H9 (cell line): ENCODE measurements around the gene ASIC1. TPM values are rescaled to one million over a fixed set of nuclear protein-coding genes. Genes with fewer than 3 reads are reported as not detected.

ENCODE experiments used
- DNase-seq: peaks from one replicate; pipeline ENCODE4 v3.0.0-alpha.2; 2017
- H2AFZ ChIP-seq: one replicate; pipeline ENCODE4 v1.6.1; 2013; ENCODE audit warnings: mild to moderate bottlenecking, low read length, control low read depth, moderate library complexity
- H2AK5ac ChIP-seq: 2 replicates; pipeline ENCODE4 v1.6.1; 2013; ENCODE audit warnings: low read length, control low read depth, mixed read lengths; ENCODE audit not compliant: insufficient read length
- H2BK120ac ChIP-seq: one replicate; pipeline ENCODE4 v1.6.1; 2013; ENCODE audit warnings: low read depth, mild to moderate bottlenecking, low read length, control low read depth, inconsistent platforms; ENCODE audit not compliant: poor library complexity, severe bottlenecking
- H2BK12ac ChIP-seq: 2 replicates; pipeline ENCODE4 v1.6.1; 2013; ENCODE audit warnings: low read length, control low read depth, mixed read lengths, low read depth; ENCODE audit not compliant: insufficient read length
- H2BK15ac ChIP-seq: 2 replicates; pipeline ENCODE4 v1.6.1; 2013; ENCODE audit warnings: low read depth, low read length, control low read depth
- H2BK20ac ChIP-seq: one replicate; pipeline ENCODE4 v1.6.1; 2013; ENCODE audit warnings: low read depth, mild to moderate bottlenecking, low read length, control low read depth, inconsistent platforms; ENCODE audit not compliant: poor library complexity, severe bottlenecking
- H2BK5ac ChIP-seq: 2 replicates; pipeline ENCODE4 v1.6.1; 2013; ENCODE audit warnings: low read length, control low read depth, mixed read lengths; ENCODE audit not compliant: insufficient read length
- H3K14ac ChIP-seq: 2 replicates; pipeline ENCODE4 v1.6.1; 2013; ENCODE audit warnings: low read length, control low read depth; ENCODE audit not compliant: insufficient read depth
- H3K18ac ChIP-seq: 2 replicates; pipeline ENCODE4 v1.6.1; 2013; ENCODE audit warnings: low read depth, mild to moderate bottlenecking, mixed read lengths, low read length, control low read depth; ENCODE audit not compliant: insufficient read length
- H3K23ac ChIP-seq: 2 replicates; pipeline ENCODE4 v1.6.1; 2013; ENCODE audit warnings: low read length, control low read depth, mixed read lengths, low read depth; ENCODE audit not compliant: insufficient read length
- H3K23me2 ChIP-seq: 2 replicates; pipeline ENCODE4 v1.6.1; 2013; ENCODE audit warnings: low read depth, mild to moderate bottlenecking, mixed read lengths, low read length, control low read depth; ENCODE audit not compliant: insufficient read length, poor library complexity, severe bottlenecking
- H3K27ac ChIP-seq: 2 replicates; pipeline ENCODE4 v1.5.1; 2013; ENCODE audit warnings: low read length, control low read depth, mixed read lengths, low read depth; ENCODE audit not compliant: insufficient read length
- H3K27me3 ChIP-seq: 2 replicates; pipeline ENCODE4 v1.6.1; 2013; ENCODE audit warnings: low read length, control low read depth, inconsistent platforms; ENCODE audit not compliant: insufficient read depth
- H3K4ac ChIP-seq: 2 replicates; pipeline ENCODE4 v1.6.1; 2013; ENCODE audit warnings: low read depth, mild to moderate bottlenecking, control low read depth, inconsistent platforms, low read length, moderate library complexity
- H3K4me1 ChIP-seq: 2 replicates; pipeline ENCODE4 v1.6.1; 2013; ENCODE audit warnings: low read length, control low read depth, inconsistent platforms; ENCODE audit not compliant: insufficient read depth
- H3K4me2 ChIP-seq: 2 replicates; pipeline ENCODE4 v1.6.1; 2013; ENCODE audit warnings: low read length, control low read depth, mixed read lengths; ENCODE audit not compliant: insufficient read length, insufficient read depth
- H3K56ac ChIP-seq: 2 replicates; pipeline ENCODE4 v1.6.1; 2013; ENCODE audit warnings: low read depth, mild to moderate bottlenecking, mixed read lengths, low read length, control low read depth; ENCODE audit not compliant: insufficient read length
- H3K79me1 ChIP-seq: 2 replicates; pipeline ENCODE4 v1.6.1; 2013; ENCODE audit warnings: low read depth, mild to moderate bottlenecking, moderate library complexity, low read length, control low read depth, inconsistent platforms; ENCODE audit not compliant: insufficient read depth, poor library complexity, severe bottlenecking
- H3K79me2 ChIP-seq: 2 replicates; pipeline ENCODE4 v1.6.1; 2013; ENCODE audit warnings: low read length, control low read depth, inconsistent platforms; ENCODE audit not compliant: insufficient read depth
- H3K9ac ChIP-seq: 2 replicates; pipeline ENCODE4 v1.6.1; 2013; ENCODE audit warnings: low read length, control low read depth, mixed read lengths; ENCODE audit not compliant: insufficient read length; ENCODE audit errors: extremely low read depth
- H3K9me3 ChIP-seq: one replicate; pipeline ENCODE4 v1.6.1; 2013; ENCODE audit warnings: low read depth, low read length, inconsistent platforms; ENCODE audit not compliant: control insufficient read depth
- H3T11ph ChIP-seq: one replicate; pipeline ENCODE4 v1.6.1; 2013; ENCODE audit warnings: mild to moderate bottlenecking, low read length, control low read depth, inconsistent platforms
- H4K20me1 ChIP-seq: one replicate; pipeline ENCODE4 v1.6.1; 2013; ENCODE audit not compliant: control insufficient read depth, insufficient read length, insufficient read depth
- H4K5ac ChIP-seq: 2 replicates; pipeline ENCODE4 v1.6.1; 2013; ENCODE audit warnings: low read depth, mild to moderate bottlenecking, mixed read lengths, low read length, control low read depth; ENCODE audit not compliant: insufficient read length
- H4K8ac ChIP-seq: replicated peaks from 2 replicates; pipeline ENCODE4 v1.6.1; 2013; ENCODE audit warnings: low read length, control low read depth, mixed read lengths, low read depth; ENCODE audit not compliant: insufficient read length
- H4K91ac ChIP-seq: 2 replicates; pipeline ENCODE4 v1.6.1; 2013; ENCODE audit warnings: low read depth, mild to moderate bottlenecking, moderate library complexity, mixed read lengths, low read length, control low read depth; ENCODE audit not compliant: insufficient read length
- H3K27ac Mint-ChIP-seq, 3 experiments: 2 replicates in 2 of 3; 3 replicates in 1 of 3; pipeline ENCODE4 v1.8.0; 2020 to 2021; ENCODE audit warnings: mixed read lengths in 3 of 3, mild to moderate bottlenecking in 1 of 3, moderate library complexity in 1 of 3
- H3K27me3 Mint-ChIP-seq: 2 replicates; pipeline ENCODE4 v1.8.0; 2021; ENCODE audit warnings: low read depth, mild to moderate bottlenecking, moderate library complexity, mixed read lengths
- H3K36me3 Mint-ChIP-seq, 3 experiments: 2 replicates in 2 of 3; 3 replicates in 1 of 3; pipeline ENCODE4 v1.8.0; 2020 to 2021; ENCODE audit warnings: low read depth in 3 of 3, mixed read lengths in 3 of 3; ENCODE audit not compliant: insufficient read depth in 1 of 3
- H3K4me1 Mint-ChIP-seq, 2 experiments: 2 replicates each; pipeline ENCODE4 v1.8.0; 2020; ENCODE audit warnings: mixed read lengths in 2 of 2
- H3K4me3 Mint-ChIP-seq, 2 experiments: 2 replicates in 1 of 2; 3 replicates in 1 of 2; pipeline ENCODE4 v1.8.0; 2020 to 2021; ENCODE audit warnings: mild to moderate bottlenecking in 2 of 2, mixed read lengths in 2 of 2, moderate library complexity in 1 of 2
- H3K9me3 Mint-ChIP-seq, 2 experiments: 2 replicates in 1 of 2; 3 replicates in 1 of 2; pipeline ENCODE4 v1.8.0; 2020; ENCODE audit warnings: mild to moderate bottlenecking in 2 of 2, mixed read lengths in 2 of 2, moderate library complexity in 1 of 2
- CTCF ChIP-seq: fragments of 200-600 bp; sonication (generic); conservative IDR thresholded peaks from 3 replicates; pipeline ENCODE4 v1.8.0; 2021; ENCODE audit warnings: antibody characterized with exemption, mild to moderate bottlenecking
- WGBS: extraction: QIAGEN DNeasy Blood & Tissue Kit; methylation state at CpG from one replicate; pipeline ENCODE4 v1.1.7; 2013; ENCODE audit warnings: missing lambda C conversion rate, low lambda C conversion rate, mixed read lengths; ENCODE audit not compliant: insufficient read length; ENCODE audit errors: extremely low coverage; 5-methylcytosine and 5-hydroxymethylcytosine counted together
- total RNA-seq: library from RNA; stranded (reverse); gene quantifications from 2 replicates; pipeline ENCODE4 v1.2.1, GENCODE V29; 2021

The ASIC1 gene
- total RNA-seq, 1 experiment from 2014 or later = 3.9 TPM

DNA sequence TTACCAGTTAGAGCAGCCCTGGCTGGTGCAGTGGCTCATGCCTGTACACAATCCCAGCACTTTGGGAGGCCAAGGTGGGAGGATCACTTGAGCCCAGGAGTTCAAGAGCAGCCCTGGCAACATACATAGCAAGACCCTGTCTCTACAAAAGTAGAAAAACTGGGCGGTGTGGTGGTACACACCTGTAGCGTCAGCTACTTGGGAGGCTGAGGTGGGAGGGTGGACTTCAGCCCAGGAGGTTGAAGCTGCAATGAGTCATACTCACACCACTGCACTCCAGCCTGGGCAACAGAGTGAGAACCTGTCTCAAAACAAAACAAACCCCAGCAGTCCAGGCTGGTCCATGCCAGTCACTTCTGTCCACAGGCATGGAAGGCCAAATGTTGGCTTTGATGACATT lies 62.0 kb downstream of the ASIC1 start:
- H3K56ac ChIP-seq = no peak overlapping the region
- no peak overlapping the region for H3K27ac ChIP-seq
- H3K9ac ChIP-seq = no peak overlapping the region
- H2BK12ac ChIP-seq = no peak overlapping the region
- H3K27me3 ChIP-seq = no peaks in the 10 kb centered on the region
- no peak overlapping the region for H3K18ac ChIP-seq
- no peak overlapping the region for H4K91ac ChIP-seq
- H4K8ac ChIP-seq = no peak overlapping the region
- DNase-seq = no peak
- H2AK5ac ChIP-seq = no peak overlapping the region
- no peaks in the 10 kb centered on the region for H3K23me2 ChIP-seq
- no peak overlapping the region for H4K5ac ChIP-seq
- no peak overlapping the region for H3K4me2 ChIP-seq
- no peak overlapping the region for H2BK15ac ChIP-seq
- no peak overlapping the region for H2AFZ ChIP-seq
- H3K14ac ChIP-seq = no peak overlapping the region
- no peak overlapping the region for H2BK20ac ChIP-seq
- no peak overlapping the region for H2BK120ac ChIP-seq
- WGBS = no CpG with 5 or more reads among the region's 2 CpGs
- Mint-ChIP-seq H3K9me3 (no peaks in the 10 kb centered on the region), H3K36me3 (peaks cover 2 to 25% (median 9%) of the 10 kb centered on the region in 3 experiments; a peak in 5 of 7 replicates), H3K27me3 (no peaks in the 10 kb centered on the region), H3K4me1 (0 out of 4 replicates have a peak, but pooled peaks cover 0 to 2% of the 10 kb centered on the region in 2 experiments), H3K4me3 (no peak overlapping the region), H3K27ac (no peak overlapping the region)
- no peaks in the 10 kb centered on the region for H3K4me1 ChIP-seq
- no peaks in the 10 kb centered on the region for H3K9me3 ChIP-seq
- H3T11ph ChIP-seq = no peak overlapping the region
- no peak overlapping the region for H3K4ac ChIP-seq
- no peak overlapping the region for H2BK5ac ChIP-seq
- TF ChIP-seq CTCF = no peak
- no peaks in the 10 kb centered on the region for H3K79me2 ChIP-seq
- no peaks in the 10 kb centered on the region for H4K20me1 ChIP-seq
- H3K79me1 ChIP-seq = peaks cover 3% of the 10 kb centered on the region
- no peak overlapping the region for H3K23ac ChIP-seq
